K562 (cell line): ENCODE results near the gene SLC25A36. TPM values are rescaled to one million over a fixed set of nuclear protein-coding genes. Genes with fewer than 3 reads are reported as not detected.

Experiments
- ATAC-seq: fragments of 200-7000 bp; cut with Tn5 transposase; 3 replicates; pipeline ENCODE4 v1.9.1; 2020; ENCODE audit warnings: moderate library complexity
- BruUV-seq: library from RNA; stranded (reverse); fragments of 400-500 nt; replicated peaks from 2 replicates; lab custom pipeline; 2021; lab: Mats Ljungman, UMichigan
- CTCF ChIA-PET: fragments of 300-600 bp; formaldehyde crosslinking; extraction: SDS; loops from one replicate; lab custom pipeline; 2021; ENCODE audit warnings: low intra/inter-chr PET ratio; lab: Yijun Ruan, JAX
- POLR2A ChIA-PET: fragments of 300-600, 350-650 bp; sonication (Branson Sonifier 250); formaldehyde crosslinking; extraction: SDS; loops from one replicate; lab custom pipeline; 2021; ENCODE audit warnings: antibody characterized with exemption, inconsistent platforms; lab: Yijun Ruan, JAX
- DNase-seq, 4 experiments: peaks; one replicate each; pipeline versions ENCODE4 v3.0.0 to v3.0.0-alpha.2; 2011 to 2018; ENCODE audit warnings: low spot score in 3 of 4, mixed read lengths in 3 of 4; ENCODE audit errors: extremely low read depth in 1 of 4
- FAIRE-seq: peaks from 2 replicates; lab custom pipeline; 2011; peaks lifted over from hg19 to GRCh38; lab: Jason Lieb, UNC
- H2AFZ ChIP-seq: 2 replicates; pipeline ENCODE4 v1.6.0; 2011; ENCODE audit warnings: low read depth, low read length, control low read depth, inconsistent platforms
- H3K27ac ChIP-seq: fragments of 200-600 bp; 3 replicates; pipeline ENCODE4 v1.8.0; 2011; ENCODE audit warnings: low read depth, mild to moderate bottlenecking, control low read depth, inconsistent platforms, low read length, moderate library complexity, mixed read lengths; ENCODE audit errors: extremely low read depth
- H3K27me3 ChIP-seq, 2 experiments: fragments of 300-600 bp in 1 of 2; 2 replicates in 1 of 2; 3 replicates in 1 of 2; pipeline versions ENCODE4 v1.6.0 to v1.8.0; 2011; ENCODE audit warnings: inconsistent platforms in 2 of 2, low read length in 2 of 2, mild to moderate bottlenecking in 1 of 2, mixed read lengths in 1 of 2, moderate library complexity in 1 of 2; ENCODE audit not compliant: control insufficient read depth in 2 of 2, insufficient read depth in 2 of 2
- H3K36me3 ChIP-seq: fragments of 300-600 bp; 3 replicates; pipeline ENCODE4 v1.8.0; 2011; ENCODE audit warnings: mild to moderate bottlenecking, low read length, inconsistent platforms; ENCODE audit not compliant: control insufficient read depth, insufficient read depth
- H3K4me1 ChIP-seq, 2 experiments: fragments of 200-600 bp in 1 of 2; replicated peaks in 1 of 2; 2 replicates in 1 of 2; 3 replicates in 1 of 2; pipeline versions ENCODE4 v1.5.1 to v1.8.0; 2011; ENCODE audit warnings: inconsistent platforms in 2 of 2, low read length in 2 of 2, mild to moderate bottlenecking in 1 of 2, mixed read lengths in 1 of 2, moderate library complexity in 1 of 2; ENCODE audit not compliant: control insufficient read depth in 2 of 2, insufficient read depth in 2 of 2
- H3K4me2 ChIP-seq: 2 replicates; pipeline ENCODE4 v1.6.1; 2011; ENCODE audit warnings: low read length, control low read depth, inconsistent platforms, mixed read lengths; ENCODE audit not compliant: insufficient read depth
- H3K4me3 ChIP-seq: fragments of 200-600 bp; sonication (generic), shearing (Covaris generic); 2 replicates; pipeline ENCODE4 v1.5.1; 2016; ENCODE audit warnings: control low read depth, inconsistent platforms
- H3K79me2 ChIP-seq: fragments of 200-600 bp; 3 replicates; pipeline ENCODE4 v1.8.0; 2011; ENCODE audit warnings: low read length, inconsistent platforms; ENCODE audit not compliant: control insufficient read depth, insufficient read depth
- H3K9ac ChIP-seq, 2 experiments: 2 replicates each; pipeline versions ENCODE4 v1.6.0 to v1.6.1; 2011; ENCODE audit warnings: low read depth in 2 of 2, low read length in 2 of 2, control low read depth in 1 of 2, inconsistent platforms in 1 of 2, mild to moderate bottlenecking in 1 of 2, mixed read lengths in 1 of 2; ENCODE audit not compliant: insufficient read depth in 1 of 2
- H3K9me1 ChIP-seq: one replicate; pipeline ENCODE4 v1.6.0; 2011; ENCODE audit warnings: inconsistent platforms, mild to moderate bottlenecking, low read length, moderate library complexity; ENCODE audit not compliant: control insufficient read depth, insufficient read depth
- H3K9me3 ChIP-seq: replicated peaks from 2 replicates; pipeline ENCODE4 v1.5.1; 2011; ENCODE audit warnings: low read depth, low read length, inconsistent platforms; ENCODE audit not compliant: control insufficient read depth, insufficient read depth
- H4K20me1 ChIP-seq: replicated peaks from 2 replicates; pipeline ENCODE4 v1.6.1; 2011; ENCODE audit warnings: low read length, inconsistent platforms, mixed read lengths; ENCODE audit not compliant: control insufficient read depth, insufficient read depth
- CEBPZ ChIP-seq: fragments of 150-350 bp; IDR thresholded peaks from 2 replicates; pipeline ENCODE4 v1.6.1; 2014; ENCODE audit warnings: low read depth, mild to moderate bottlenecking, low read length, borderline replicate concordance
- NR2C1 ChIP-seq, 2 experiments: fragments of 450-650 bp; IDR thresholded peaks; 2 replicates each; pipeline ENCODE4 v1.6.1; 2017; ENCODE audit warnings: mild to moderate bottlenecking in 2 of 2, antibody characterized with exemption in 1 of 2, inconsistent platforms in 1 of 2, missing compliant biosample characterization in 1 of 2, missing genetic modification characterization in 1 of 2
- PRDM10 ChIP-seq: fragments of 450-650 bp; IDR thresholded peaks from 2 replicates; pipeline ENCODE4 v1.6.1; 2018; ENCODE audit not compliant: partially characterized antibody
- SRF ChIP-seq, 2 experiments: fragments of 250-450, 450-650 bp in 1 of 2; sonication (Bioruptor Pico) in 1 of 2; sonication (generic) in 1 of 2; formaldehyde crosslinking; IDR thresholded peaks; 2 replicates each; pipeline versions ENCODE4 v1.5.0 to v1.5.1; 2020 to 2022; ENCODE audit warnings: mild to moderate bottlenecking in 1 of 2, missing genetic modification reagents in 1 of 2
- TEAD4 ChIP-seq, 2 experiments: sonication (generic) in 1 of 2; formaldehyde crosslinking in 1 of 2; IDR thresholded peaks; 2 replicates each; pipeline versions ENCODE4 v1.6.1 to v1.8.0; 2012 to 2022; ENCODE audit warnings: borderline replicate concordance in 1 of 2, inconsistent platforms in 1 of 2, low read length in 1 of 2, mild to moderate bottlenecking in 1 of 2, missing genetic modification reagents in 1 of 2
- ZBTB2 ChIP-seq: fragments of 450-650 bp; IDR thresholded peaks from 2 replicates; pipeline ENCODE4 v1.6.1; 2016; ENCODE audit warnings: antibody characterized with exemption
- ZBTB43 ChIP-seq: sonication (generic); formaldehyde crosslinking; IDR thresholded peaks from 2 replicates; pipeline ENCODE4 v1.8.0; 2023; ENCODE audit warnings: mild to moderate bottlenecking, missing genetic modification reagents
- ZNF263 ChIP-seq: sonication (generic); formaldehyde crosslinking; IDR thresholded peaks from 2 replicates; pipeline ENCODE4 v1.8.0; 2022; ENCODE audit warnings: mild to moderate bottlenecking, missing genetic modification reagents, borderline replicate concordance
- ZNF3 ChIP-seq: fragments of 250-450 bp; sonication (Bioruptor Pico); IDR thresholded peaks from 2 replicates; pipeline ENCODE4 v1.5.0; 2021; ENCODE audit warnings: mild to moderate bottlenecking, moderate library complexity
- in situ Hi-C: fragments of 300-500 bp; cut with MboI; formaldehyde crosslinking; loops from 4 replicates; pipeline ENCODE4 v1.15.0; 2018; ENCODE audit warnings: inconsistent platforms, mixed read lengths
- intact Hi-C: fragments of 100-400 bp; cut with micrococcal nuclease; formaldehyde crosslinking; loops from 2 replicates; pipeline ENCODE4 v1.14.2; 2022
- polyA plus RNA-seq, 8 experiments: library from polyadenylated mRNA; depleted of rRNA in 4 of 8; stranded (reverse) in 5 of 8; unstranded in 3 of 8; fragments of >200 nt; fragmentation: Nextera tagmentation in 2 of 8; fragmentation: Illumina TruSeq in 1 of 8; extraction: Ambion mirVana in 2 of 8; extraction: Trizol in 1 of 8; gene quantifications; 2 replicates each; pipeline versions ENCODE4 v1.2.1 to v1.2.3, GENCODE V29; 2011 to 2014; ENCODE audit warnings: inconsistent platforms in 1 of 8, missing spikeins in 1 of 8
- total RNA-seq, 7 experiments: library from RNA; depleted of rRNA in 6 of 7; stranded (reverse); fragments of >200 nt in 6 of 7; fragmentation: Illumina TruSeq in 2 of 7; extraction: Trizol in 2 of 7; gene quantifications; 2 replicates each; pipeline versions ENCODE4 v1.2.1 to v1.2.3, GENCODE V29; 2011 to 2021; ENCODE audit warnings: low replicate concordance in 1 of 7
- TF ChIP-seq, protein P1 (sequence below): fragments of 450-650 bp; formaldehyde crosslinking; IDR thresholded peaks from 2 replicates; pipeline ENCODE4 v1.4.0; 2020; ENCODE audit warnings: mild to moderate bottlenecking, moderate library complexity

The SLC25A36 gene
- total and polyA plus RNA-seq, 9 of the 15 experiments (the other 6 are each of a cell fraction or from before 2014, with no cell fraction given) = 12.0 to 95.3 (median 43.3) TPM

- Histone ChIP-seq H3K9me3 (no peaks in the 10 kb centered on the region), H3K27me3 (no peaks in the 10 kb centered on the region), H3K36me3 (no peaks in the 10 kb centered on the region), H3K27ac (no peak overlapping the region), H4K20me1 (no peaks in the 10 kb centered on the region), H3K9ac (no peak overlapping the region), H3K4me3 (no peak overlapping the region), H3K9me1 (no peaks in the 10 kb centered on the region), H3K4me2 (no peak overlapping the region), H3K79me2 (no peaks in the 10 kb centered on the region), H2AFZ (no peak overlapping the region), H3K4me1 (no peaks in the 10 kb centered on the region)
- intact Hi-C loops = no loop called here
- ATAC-seq (no peak), FAIRE-seq (no peak), DNase-seq (no peak)
- no peak for TF ChIP-seq CEBPZ
- TF ChIP-seq, protein P1, sequence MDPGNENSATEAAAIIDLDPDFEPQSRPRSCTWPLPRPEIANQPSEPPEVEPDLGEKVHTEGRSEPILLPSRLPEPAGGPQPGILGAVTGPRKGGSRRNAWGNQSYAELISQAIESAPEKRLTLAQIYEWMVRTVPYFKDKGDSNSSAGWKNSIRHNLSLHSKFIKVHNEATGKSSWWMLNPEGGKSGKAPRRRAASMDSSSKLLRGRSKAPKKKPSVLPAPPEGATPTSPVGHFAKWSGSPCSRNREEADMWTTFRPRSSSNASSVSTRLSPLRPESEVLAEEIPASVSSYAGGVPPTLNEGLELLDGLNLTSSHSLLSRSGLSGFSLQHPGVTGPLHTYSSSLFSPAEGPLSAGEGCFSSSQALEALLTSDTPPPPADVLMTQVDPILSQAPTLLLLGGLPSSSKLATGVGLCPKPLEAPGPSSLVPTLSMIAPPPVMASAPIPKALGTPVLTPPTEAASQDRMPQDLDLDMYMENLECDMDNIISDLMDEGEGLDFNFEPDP (CRISPR knock-in tag) = no peak
- TF ChIP-seq NR2C1 (IDR thresholded peaks at IDR 0.05) = no peak
- TF ChIP-seq NR2C1 (tag; IDR thresholded peaks at IDR 0.05) = no peak
- no peak for TF ChIP-seq ZBTB43 (CRISPR knock-in tag)
- no peak for TF ChIP-seq TEAD4 (IDR thresholded peaks at IDR 0.05; ENCODE audit: low read length)
- no peak for TF ChIP-seq TEAD4 (CRISPR knock-in tag; IDR thresholded peaks at IDR 0.05; ENCODE audit: borderline replicate concordance)
- TF ChIP-seq PRDM10 = no peak
- no peak for TF ChIP-seq ZNF263 (CRISPR knock-in tag)
- no peak for TF ChIP-seq ZNF3 (CRISPR knock-in tag)
- TF ChIP-seq SRF (CRISPR knock-in tag; IDR thresholded peaks at IDR 0.05) = no peak
- TF ChIP-seq ZBTB2 = no peak
- ChIA-PET CTCF (no interaction called here), POLR2A (no interaction called here)
- BruUV-seq = no TSS peak
- in situ Hi-C loops = no loop called here
Observed at GRCh38 chr3:140902791-140903190, 38.8 kb upstream of the SLC25A36 start.
